Stimulated activated CD4-positive, alpha-beta T cell treated with anti-CD3 and anti-CD28 coated beads, Interleukin-1b, Interleukin-23, amount 100 ng/mL, for 4 hours (primary cell): ENCODE data around the gene TTLL11.

ENCODE experiments used
- DNase-seq, 2 donors: peaks; one replicate each; pipeline ENCODE4 v3.0.0-alpha.2; 2020; ENCODE audit warnings: low read depth in 2 of 2

Gene TTLL11

DNA sequence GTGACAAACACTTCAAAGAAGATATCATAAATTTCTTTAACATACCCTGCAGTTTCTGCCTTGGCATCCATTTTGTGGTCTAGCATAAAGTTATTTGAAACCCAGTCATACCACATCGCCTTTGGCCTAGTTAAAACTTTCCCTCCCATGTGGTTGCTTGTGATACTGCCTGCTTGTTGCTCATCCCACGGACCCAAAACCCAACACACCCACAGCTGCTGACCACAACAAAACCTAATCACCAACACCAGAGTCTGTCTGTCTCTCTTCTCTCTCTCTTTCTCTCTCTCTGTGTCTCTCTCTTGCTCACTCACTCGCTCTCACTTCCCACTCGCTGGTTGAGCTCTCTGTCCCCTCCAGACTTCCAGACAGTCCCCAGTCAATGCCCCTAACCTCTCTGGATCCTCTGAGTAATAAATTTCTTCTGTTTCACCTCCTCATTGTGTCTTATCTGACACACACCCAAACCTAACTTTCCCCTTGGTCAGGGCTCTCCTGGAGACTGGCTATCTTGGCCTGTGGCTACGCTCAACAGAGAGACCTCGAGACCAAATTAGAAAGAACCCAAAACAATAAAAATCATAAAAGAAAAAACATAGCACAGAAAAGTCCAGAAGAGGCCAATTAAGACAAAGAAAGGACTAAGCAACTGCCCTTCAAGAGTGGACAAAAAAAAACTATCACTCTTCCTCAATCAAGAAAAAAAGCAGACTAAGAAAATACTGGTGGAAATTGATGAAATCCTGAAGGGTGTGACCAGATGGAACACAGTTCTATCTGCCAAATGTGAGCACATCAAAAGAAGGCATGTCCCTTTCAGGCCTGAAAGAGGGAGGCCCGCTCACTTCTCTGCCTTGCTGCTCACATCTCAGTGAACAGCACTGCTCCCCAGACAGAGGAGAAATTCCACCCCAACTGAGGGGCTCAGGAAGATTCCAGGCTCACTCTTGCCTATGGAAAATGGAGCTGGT is 41.5 kb downstream of the TTLL11 start:
- DNase-seq: no peak

GRCh38 chr9:122050167-122050566 is 42.9 kb downstream of the TTLL11 start:
- DNase-seq: no peak

GRCh38 chr9:122042056-122042455 is 51.1 kb downstream of the TTLL11 start:
- DNase-seq: no peak

- DNase-seq: no peak
Measured at GRCh38 chr9:122040561-122041242, 52.4 kb downstream of the TTLL11 start.

DNA sequence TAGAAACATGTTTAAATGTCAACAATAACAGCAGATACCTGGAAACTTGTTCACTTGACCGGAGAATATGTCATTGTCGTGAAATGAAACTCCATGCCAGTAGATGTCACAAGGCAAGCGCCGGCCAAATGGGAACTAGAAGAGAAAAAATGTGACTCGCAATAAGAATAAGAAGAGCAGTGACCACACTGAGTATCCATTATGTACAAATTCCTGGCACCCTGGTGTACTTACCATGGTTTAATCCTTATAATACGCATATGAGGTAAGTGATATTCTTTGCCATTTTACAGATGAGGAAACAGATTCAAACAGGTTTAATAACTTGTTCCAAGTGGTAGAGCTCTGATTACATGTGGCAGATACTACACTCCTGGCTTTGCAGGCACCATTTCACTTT is 53.9 kb downstream of the TTLL11 start:
- no peak for DNase-seq

GRCh38 chr9:122036988-122037387 is 56.1 kb downstream of the TTLL11 start:
- DNase-seq: no peak

DNA sequence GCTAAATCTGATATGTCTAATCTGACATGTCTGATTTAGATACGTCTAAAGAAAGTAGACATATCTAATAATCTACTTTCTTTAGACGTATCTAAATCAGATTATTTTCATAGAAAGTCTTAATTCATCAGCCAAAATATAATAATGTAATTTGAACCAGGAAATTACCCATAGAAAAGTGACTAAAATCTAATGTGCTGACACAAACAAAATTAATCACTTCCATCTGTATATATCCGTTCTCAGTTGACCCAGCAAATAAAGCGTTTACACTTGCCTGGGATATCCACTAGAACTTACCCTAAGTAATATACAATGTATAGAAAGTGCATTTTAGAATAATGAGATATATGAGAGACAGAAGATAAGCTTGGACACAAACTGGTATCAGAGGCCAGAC is 56.7 kb downstream of the TTLL11 start:
- DNase-seq: no peak

DNA sequence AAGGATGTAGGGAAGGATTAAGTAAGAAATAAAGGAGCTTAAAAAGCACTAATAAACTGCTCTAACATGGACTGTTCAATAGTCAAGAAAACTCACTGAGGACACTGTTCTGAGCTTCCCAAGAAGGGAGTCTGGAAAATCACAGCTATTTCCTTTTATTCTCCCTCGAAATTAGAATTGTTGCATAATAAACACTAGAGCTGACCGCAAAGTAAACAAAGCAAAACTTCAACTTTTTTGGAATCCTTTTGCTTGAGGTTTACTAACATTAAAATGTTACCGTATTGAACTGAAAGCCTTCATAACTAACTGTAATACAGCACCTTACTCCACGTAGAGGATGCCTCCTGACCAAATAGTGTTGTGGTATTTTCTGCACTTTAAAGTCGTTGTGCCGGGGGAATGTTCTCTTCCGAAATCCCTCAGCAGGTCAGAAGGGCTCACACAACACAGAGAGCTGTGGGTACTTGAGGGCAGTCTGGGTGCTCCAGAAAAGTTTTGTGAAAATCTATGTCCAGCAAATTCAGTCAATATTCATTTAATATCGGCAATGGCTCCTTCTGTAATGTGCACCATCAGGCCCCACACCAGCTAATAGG is 59.2 kb downstream of the TTLL11 start:
- no peak for DNase-seq

- no peak for DNase-seq
Measured at GRCh38 chr9:122032346-122032745, 60.8 kb downstream of the TTLL11 start.

GRCh38 chr9:122031776-122032175 is 61.3 kb downstream of the TTLL11 start:
- DNase-seq: no peak

- no peak for DNase-seq
Measured at GRCh38 chr9:122031157-122031556, 62.0 kb downstream of the TTLL11 start.

- DNase-seq: no peak
Measured at GRCh38 chr9:122030357-122030756, 62.8 kb downstream of the TTLL11 start.

- no peak for DNase-seq
Measured at GRCh38 chr9:122029898-122030297, 63.2 kb downstream of the TTLL11 start.

GRCh38 chr9:122028089-122028488 is 65.0 kb downstream of the TTLL11 start:
- no peak for DNase-seq

- DNase-seq: no peak
Measured at GRCh38 chr9:122020398-122020797, 72.7 kb downstream of the TTLL11 start.

- DNase-seq: no peak
Measured at GRCh38 chr9:122016744-122017143, 76.4 kb downstream of the TTLL11 start.

- no peak for DNase-seq
Measured at GRCh38 chr9:122016309-122016708, 76.8 kb downstream of the TTLL11 start.

DNA sequence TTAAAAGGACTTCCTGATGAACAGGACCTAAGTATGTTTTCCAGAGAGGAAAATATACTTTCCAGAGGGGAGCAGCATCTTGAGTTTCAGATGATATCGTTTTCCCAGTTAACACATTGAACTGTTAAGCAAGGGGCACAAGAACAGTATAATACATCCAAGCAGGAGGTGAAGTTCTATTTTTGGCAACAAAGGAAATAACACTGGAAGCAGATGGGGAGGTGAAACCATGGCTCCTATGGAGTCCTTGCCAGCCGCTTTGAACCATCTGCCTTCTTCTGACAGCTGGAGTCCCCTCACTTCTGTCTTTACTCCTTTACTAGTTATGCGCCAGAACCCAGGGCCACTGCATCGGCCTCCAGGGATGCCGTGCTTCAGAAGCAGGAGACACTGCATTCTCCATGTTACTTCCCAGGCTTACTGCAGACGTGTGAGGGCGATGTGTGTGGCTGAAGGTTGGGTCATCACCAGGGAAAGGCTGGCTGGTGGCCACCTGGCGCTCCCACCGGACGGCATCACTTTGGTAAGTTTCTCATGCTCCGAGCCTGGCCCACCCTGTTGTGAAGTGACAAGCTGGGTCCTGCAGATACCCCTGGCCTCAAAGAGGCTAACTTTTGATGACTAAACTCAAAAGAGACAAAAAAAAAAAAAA is 77.8 kb downstream of the TTLL11 start:
- DNase-seq: no peak

- DNase-seq: no peak
Measured at GRCh38 chr9:122011818-122012498, 81.2 kb downstream of the TTLL11 start.

DNA sequence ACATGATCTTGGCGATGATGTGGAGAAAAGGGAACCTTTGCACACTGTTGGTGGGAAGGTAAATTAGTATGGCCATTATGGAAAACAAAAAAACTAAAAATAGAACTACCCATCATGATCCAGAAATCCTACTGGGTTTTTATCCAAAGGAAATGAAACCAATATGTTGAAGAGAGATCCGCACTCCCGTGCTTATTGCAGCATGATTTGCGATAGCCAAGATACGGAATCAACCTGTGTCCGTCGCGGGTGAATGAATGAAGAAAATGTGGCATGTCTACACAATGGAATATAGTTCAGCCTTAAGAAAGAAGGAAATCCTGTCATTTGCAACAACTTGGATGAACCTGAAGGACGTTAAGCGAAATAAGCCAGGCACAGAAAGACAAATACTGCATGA is 84.5 kb downstream of the TTLL11 start:
- no peak for DNase-seq

- no peak for DNase-seq
Measured at GRCh38 chr9:122007837-122008236, 85.3 kb downstream of the TTLL11 start.

DNA sequence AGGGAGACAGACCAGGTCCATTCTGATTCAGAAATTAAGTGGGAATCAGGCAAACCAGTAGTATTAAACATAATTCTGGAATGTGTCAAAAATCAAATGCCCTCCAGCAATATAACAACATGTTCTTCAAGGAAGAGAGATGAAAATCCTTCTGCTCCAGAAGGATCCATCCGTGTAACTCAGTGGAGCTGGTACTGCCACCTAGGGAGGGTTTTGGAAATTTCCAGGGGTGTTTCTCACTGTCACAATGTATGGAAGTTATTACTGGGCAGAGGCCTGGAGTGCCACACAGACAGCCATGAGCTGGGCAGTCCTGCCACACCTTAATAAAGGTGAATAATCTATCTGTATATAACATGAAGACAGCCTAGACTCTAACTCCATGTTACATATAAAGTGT is 87.5 kb downstream of the TTLL11 start:
- DNase-seq: no peak
